ENCODE data around the gene COG3. TPM values are rescaled to one million over a fixed set of nuclear protein-coding genes. Genes with fewer than 3 reads are reported as not detected.

COG3 gene
- polyA plus RNA-seq, 1 donor from 2014 or later: 90.2 TPM

Small RNAs within 50 kb of the gene (small RNA-seq; reads per million reads assigned to genes)
- gene RNA5SP27 (0 reads per million in 3 experiments), gene TIMM9P3 (0 reads per million in 3 experiments)

Other genes starting within 250 kb of the COG3 start
- gene TPT1, start 123.8 kb upstream of the COG3 start, polyA plus RNA-seq: 1,830 and 2,071 TPM in 2 replicates
- gene SLC25A30, start 46.6 kb upstream of the COG3 start, polyA plus RNA-seq: 3.9 and 4.9 TPM in 2 replicates
- gene ERICH6B, start 150.8 kb downstream of the COG3 start, polyA plus RNA-seq: not detected in 2 replicates
- not detected in 2 replicates for gene CBY2, start 237.4 kb downstream of the COG3 start, polyA plus RNA-seq

All from neural cell (in vitro differentiated cells).